GM18867 (cell line): Measurements from ENCODE around the gene DNALI1.
A peak's percentile ranks its signal among the peaks of the same experiment; 100 is the strongest.
"Not testable (repeated sequence)": the region's sequence is repeated elsewhere in the genome, so short reads cannot be mapped to it uniquely, and the experiment has no call there.

Experiments used
- ATAC-seq: cut with Tn5 transposase; IDR thresholded peaks from one replicate; pipeline ENCODE4 v1.9.1; 2021; ENCODE audit warnings: mild to moderate bottlenecking, moderate library complexity; ENCODE audit not compliant: unreplicated experiment

Gene DNALI1

DNA sequence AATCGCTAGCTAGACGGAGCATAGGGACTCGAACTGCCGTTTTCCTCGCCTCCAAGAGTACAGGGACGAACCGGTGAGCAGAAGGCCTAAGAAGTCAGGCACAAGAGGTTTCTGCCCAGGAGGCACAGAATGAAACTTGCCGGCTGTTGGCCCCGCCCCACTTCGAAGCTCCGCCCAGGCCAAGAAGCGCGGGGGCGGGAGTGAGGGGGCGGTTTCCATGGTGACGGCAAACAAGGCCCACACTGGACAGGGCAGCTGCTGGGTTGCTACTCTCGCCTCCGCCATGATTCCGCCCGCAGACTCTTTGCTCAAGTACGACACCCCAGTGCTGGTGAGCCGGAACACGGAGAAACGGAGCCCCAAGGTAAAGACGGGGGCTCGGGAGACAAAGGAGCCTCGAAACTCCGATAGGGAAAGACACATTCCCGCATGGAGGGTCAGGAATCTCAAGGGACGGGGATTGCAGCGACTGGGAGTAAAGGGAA, at the start of gene DNALI1:
TSS of gene DNALI1 (plus strand) at position 229 of the 485 bp plus-strand sequence. CDS start at position 284, 55 bp downstream.
- no peak for ATAC-seq

DNA sequence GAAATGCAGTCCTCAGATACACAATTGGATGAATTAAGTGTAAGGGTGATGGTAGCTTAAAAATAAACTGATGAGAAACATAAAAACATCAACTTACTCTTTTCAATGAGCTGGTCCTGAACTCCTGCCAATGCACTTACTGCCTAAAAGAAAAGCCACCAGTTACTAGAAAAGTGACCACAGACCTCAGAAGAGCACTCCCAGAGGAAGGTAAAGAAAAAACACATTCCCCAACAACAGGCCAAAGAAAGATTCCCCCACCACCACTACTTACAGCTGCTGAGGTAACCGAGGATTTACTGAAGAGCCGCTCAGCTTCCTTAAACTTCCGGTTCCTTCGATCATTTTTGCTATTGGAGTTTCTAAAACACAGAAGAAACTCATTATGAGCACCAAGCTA, 47.6 kb upstream of the DNALI1 start:
- ATAC-seq: no peak

DNA sequence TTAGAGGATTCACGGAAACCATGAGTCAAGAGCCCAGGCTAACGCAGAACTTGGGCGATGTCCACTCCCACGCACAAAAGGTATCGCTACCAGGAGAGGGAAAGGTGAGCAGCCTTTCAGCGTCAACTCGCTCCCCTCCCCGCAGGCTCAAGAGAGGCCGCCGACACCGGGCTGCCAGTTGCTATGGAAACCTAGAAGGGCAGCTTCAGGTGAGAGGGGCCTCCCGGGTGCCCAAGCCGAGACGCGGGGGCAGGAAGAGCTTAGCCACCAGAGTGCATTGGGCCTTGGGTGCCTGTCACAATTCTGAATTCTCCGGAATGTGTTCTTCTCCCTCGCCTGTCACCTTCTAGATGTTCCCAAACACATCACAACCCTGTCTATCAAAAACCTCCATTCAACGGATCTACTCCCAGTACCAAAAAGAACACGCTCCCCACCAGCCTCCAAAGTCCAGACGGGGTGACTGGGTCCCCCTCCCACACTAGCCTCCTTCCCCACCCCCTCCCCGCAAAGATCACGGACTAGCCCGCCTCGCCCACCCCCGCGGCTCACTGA, 42.9 kb upstream of the DNALI1 start:
- no peak for ATAC-seq

DNA sequence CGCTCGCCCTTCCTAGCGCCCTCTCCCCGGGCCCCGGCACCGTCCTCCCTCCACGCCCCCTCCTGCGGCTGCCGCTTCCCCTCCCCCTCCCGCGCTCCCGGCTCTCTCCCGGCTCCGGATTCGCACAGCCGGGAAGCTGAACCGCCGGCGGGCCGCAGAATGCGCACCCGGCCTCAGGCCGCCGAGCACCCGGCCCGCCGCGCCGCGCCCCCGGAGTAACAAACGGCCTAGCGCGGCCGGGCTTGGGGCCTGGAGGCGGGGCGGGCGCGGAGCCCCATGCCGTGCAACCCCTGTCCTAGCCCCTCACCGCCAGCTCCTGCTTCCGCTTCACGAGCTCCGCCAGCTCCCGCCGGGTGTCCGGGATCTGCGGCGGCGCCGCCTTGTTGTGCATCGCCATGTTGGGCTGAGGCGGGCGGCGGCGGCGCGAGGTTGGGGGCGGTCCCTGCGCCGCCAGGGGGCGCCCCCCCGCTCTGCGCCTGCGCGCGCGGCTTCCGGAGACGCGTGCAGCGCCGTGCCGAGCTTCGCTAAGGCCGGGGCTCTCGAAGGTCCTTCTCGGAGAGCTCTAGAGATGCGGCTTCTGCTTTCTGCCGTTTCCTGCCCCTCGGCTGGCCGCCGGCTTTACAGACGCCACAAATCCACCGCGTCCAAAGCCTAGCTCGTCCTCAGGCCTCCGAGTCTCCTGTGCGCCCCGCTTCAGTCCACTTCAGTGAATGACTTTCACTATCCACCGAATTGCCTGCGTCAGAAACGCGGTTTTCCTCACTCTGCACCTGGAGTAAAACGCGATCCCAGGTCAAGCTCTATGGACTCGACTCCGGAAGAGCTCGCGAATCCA, 42.2 kb upstream of the DNALI1 start, which contains the start of gene MEAF6:
TSS of gene MEAF6 (minus strand) at position 417 of the 835 bp plus-strand sequence. CDS start at position 397, 20 bp downstream.
- ATAC-seq: peak; percentile 87

DNA sequence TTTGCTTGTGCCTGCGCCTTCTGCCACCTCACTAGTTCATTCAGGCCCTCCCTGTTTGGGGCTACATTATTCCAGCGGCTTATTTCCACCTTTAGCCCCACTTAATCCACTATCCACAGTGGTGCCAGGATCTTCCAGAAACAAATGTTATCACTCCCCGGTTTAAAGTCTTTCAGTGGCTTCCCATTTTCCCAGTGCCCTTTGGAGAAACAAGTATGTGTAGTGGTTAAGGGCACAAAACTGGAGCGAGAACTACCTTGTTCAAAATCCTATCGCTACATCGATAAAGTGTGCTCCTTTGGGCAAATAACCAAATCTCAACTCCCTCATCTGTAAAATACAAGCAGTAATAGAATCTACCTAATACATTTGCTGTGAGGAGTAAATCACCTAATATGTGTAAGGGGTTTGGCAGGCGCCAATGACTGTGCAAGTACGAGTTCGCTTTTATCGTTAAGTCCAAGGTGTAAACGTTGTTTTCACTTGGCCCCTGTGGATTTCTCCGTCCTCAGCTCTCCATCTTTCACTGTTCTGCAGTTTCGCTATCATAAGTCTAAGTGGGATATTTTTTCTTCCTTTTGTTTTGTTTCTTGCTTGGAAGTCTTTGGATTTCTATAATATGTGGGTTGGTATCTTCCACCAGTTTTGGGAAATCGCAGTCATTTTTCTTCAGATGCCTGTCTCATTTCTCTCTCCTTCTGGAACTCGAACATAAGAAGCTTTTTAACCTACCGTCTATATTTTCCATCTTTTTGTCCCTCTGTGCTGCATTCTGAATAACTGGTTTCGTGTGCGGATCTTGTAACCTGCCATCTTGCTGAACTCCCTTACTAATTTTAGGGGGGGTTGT, 41.3 kb upstream of the DNALI1 start:
- ATAC-seq: no peak

DNA sequence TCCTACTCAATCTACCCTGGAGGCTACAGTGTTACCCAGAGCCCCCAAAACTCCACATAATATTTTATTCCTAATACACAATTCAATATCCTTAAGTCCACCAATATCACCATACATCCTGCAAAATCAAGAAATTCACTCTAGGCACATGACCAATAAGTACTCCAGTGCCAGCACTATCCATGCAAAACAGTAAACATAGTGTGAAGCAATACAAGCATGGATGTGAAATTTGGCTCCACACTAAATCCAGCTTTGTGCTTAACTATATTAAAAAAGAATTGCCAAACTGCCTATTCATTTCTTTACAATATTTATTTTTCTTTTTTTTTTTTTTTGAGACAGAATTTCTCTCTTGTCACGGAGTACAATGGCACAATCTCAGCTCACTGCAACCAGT, 39.2 kb upstream of the DNALI1 start:
- ATAC-seq: no peak

DNA sequence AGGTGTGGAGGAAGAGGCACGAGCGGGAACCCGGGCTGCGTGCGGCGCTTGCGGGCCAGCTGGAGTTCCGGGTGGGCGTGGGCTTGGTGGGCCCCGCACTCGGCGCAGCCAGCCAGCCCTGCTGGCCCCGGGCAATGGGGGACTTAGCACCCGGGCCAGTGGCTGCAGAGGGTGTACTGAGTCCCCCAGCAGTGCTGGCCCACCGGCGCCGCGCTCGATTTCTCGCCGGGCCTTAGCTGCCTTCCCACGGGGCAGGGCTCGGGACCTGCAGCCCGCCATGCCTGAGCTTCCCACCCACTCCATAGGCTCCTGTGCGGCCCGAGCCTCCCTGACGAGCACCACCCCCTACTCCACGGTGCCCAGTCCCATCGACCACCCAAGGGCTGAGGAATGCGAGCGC, 38.5 kb upstream of the DNALI1 start:
- ATAC-seq: not testable (repeated sequence)

DNA sequence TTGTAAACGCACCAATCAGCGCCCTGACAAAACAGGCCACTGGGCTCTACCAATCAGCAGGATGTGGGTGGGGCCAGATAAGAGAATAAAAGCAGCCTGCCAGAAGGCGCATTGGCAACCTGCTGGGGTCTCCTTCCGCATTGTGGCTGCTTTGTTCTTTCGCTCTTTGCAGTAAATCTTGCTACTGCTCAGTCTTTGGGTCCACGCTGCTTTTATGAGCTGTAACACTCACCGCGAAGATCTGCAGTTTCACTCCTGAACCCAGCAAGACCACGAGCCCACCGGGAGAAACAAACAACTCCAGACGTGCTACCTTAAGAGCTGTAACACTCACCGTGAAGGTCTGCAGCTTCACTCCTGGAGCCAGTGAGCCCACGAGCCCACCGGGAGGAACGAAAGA, 37.8 kb upstream of the DNALI1 start:
- ATAC-seq: not testable (repeated sequence)

DNA sequence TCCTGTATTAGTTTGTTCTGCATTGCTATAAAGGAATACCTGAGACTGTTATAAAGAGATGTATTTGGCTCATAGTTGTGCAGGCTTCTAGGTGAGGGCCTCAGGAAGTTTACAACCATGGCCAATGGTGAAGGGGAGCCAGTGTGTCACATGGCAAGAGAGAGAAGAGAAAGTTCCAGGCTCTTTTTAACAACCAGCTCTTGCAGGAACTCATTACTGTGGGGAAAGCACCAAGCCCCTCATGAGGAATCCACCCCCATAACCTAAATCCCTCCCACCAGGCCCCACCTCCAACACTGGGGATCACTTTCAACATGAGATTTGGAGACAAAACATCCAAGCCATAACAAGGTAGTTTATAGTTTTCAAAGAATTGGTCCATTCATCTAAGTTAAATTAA, 37.1 kb upstream of the DNALI1 start:
- ATAC-seq: no peak

DNA sequence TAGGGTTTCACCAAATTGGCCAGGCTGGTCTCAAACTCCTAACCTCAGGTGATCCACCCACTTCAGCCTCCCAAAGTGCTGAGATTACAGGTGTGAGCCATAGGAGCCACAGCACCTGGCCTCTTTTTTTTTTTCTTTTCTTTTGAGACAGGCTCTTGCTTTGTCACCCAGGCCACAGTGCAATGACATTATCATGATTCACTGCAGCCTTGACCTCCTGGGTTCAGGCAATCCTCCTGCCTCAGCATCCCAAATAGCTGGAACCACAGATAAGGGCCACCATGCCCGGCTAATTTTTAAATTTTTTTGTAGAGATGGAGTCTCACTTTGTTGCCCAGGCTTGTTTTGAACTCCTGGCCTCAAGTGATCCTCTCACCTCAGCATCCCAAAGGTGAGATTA, 26.9 kb upstream of the DNALI1 start:
- not testable (repeated sequence) for ATAC-seq

DNA sequence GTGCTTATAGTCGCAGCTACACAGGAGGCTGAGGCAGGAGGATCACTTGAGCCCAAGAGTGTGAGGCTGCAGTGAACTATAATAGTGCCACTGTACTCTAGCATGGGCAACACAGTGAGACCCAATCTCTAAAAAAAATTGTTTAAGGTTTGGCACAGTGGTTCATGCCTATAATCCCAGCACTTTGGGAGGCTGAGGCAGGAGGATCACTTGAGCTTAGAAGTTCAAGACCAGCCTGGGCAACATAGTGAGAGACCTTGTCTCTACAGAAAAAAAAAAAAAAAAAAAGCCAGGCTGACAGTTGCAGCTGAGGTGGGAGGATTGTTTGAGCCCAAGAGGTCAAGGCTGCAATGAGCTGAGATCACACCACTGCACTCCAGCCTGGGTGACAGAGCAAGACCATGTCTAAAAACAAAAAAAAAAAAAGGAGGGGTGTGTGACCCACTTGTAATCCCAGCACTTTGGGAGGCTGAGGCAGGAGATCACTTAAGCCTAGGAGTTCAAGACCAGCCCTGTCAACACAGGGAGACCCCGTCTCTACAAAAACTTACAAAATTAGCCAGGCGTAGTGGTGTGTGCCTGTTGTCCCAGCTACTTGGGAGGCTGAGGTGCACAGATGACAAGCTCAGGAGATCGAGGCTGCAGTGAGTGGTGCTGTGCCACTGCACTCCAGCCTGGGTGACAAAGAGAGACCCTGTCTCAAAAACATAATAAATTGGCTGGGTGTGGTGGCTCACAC, 24.2 kb upstream of the DNALI1 start:
- not testable (repeated sequence) for ATAC-seq

DNA sequence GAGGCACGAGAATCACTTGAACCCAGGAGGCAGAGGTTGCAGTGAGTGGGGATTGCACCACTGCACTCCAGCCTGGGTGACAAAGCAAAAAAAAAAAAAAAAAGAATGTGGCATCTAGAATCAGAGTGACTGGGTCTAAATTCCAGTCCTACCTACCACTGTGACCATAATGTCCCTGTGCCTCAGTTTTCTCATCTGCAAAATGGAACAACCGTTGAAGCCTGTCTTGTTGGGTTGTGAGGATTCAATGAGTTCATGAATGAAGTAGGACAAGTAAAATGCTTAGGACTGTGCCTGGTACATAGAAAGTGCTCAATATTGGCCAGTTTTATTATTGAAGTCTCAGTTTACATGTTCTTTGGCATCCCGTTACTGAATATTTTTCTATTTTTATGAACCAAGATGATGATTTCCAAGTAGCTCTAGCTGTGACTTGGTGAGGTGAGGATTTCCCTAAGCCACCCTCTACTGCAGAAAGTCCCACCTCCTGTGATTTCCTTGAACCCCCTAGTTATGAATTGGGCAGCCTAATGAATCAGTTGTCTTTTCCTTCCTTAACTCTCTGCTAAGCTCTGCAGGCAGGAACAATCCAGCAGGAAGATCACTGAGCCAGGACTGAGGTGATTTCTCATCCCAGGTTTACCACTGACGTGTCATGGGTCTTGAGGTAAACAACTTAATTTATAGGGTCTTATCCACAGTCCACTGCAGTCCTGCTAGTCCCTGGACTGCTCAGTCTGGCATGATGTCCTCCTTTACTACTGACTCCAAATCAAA, 23.2 kb upstream of the DNALI1 start:
- no peak for ATAC-seq

DNA sequence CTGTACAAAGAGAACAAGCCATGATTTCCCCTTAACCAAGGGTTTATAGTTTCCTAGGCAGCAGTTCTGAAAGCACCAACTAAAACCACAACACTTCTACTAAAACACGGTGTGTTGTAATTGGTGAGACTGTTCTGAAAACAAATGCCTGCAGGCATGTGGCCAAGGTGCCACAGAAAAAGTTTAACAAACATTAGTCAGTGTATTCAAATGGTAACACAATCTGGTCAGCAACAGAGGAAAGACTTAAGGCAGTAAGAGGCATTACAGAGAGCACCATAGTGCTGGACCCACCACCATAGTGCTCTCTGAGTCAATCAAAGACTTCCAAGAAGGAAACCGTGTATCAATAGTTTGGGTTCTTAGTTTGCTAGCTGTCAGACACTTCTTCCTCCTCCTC, 19.4 kb upstream of the DNALI1 start:
- no peak for ATAC-seq

DNA sequence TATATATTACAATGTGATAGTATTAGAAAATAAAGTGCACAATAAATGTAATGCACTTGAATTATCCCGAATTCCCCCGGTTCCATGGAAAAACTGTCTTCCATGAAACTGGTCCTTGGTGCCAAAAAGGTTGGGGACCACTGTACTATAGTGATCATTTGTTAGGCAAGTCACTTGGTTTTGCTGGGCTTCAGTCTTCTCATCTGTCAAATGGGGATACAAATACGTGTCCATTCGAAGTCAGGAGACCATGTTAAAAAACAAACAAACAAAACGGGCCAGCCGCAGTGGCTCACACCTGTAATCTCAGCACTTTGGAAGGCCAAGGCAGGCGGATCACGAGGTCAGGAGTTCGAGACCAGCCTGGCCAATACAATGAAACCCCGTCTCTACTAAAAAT, 17.6 kb upstream of the DNALI1 start:
- not testable (repeated sequence) for ATAC-seq

DNA sequence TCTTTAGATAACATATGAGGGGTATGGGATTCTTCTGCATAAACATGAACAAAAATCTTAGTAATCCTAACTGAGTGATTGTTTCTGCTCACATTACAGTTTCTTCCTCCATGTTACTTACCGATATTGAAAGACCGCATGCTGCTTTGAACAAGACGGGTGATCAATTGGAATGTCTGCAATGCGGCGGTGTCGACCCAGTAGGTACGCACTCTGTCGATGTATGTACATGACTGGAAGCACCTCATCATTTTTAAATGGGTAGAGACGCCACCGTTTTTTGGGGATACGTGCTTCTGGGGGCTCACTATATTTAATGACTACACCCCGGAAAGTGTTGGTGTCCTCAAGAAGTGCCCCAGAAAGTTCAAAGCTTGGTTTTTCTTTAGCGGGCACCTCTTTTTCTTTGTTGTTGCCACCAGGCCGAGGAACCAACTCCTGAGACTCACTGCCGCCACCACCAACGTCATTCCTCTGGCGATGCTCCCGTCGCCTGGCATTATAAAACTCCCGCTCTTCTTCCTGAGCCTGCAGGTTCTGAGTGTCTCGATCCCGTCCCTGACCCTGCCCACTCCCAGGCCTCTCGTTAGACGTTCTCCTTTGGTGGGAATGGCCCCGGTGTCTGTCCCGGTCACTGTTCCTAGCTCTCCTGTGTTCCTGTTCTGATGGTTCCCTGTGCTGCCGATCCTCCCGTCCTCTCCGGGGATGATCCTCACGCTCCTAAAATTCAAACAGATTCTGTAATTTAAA, 16.5 kb upstream of the DNALI1 start:
- no peak for ATAC-seq

DNA sequence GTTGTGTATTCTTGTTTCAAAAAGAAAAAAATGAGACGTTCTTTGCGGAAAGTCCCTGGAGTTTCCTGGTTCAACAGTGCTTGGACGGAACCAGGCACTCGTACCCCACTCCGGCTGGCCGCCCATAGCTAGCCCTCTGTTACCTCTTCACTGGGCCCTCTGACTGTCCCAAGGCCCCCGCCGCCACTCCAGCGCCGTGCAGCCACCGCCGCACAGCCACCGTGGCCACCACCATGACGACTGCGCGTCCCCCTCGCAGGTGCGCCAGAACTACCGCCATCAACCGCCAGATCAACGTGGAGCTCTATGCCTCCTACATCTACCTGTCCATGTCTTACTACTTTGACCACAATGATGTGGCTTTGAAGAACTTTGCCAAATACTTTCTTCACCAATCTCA, 12.2 kb upstream of the DNALI1 start:
- ATAC-seq: no peak

DNA sequence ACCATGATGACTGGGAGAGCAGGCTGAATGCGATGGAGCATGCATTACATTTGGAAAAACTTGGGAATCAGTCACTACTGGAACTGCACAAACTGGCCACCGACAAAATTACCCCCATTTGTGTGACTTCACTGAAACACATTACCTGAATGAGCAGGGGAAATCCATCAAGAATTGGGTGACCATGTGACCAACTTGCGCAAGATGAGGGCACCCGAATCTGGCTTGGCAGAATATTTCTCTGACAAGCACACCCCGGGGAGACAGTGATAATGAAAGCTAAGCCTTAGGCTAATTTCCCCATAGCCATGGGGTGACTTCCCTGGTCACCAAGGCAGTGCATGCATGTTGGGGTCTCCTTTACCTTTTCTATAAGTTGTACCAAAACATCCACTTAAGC, 11.7 kb upstream of the DNALI1 start:
- ATAC-seq: no peak

DNA sequence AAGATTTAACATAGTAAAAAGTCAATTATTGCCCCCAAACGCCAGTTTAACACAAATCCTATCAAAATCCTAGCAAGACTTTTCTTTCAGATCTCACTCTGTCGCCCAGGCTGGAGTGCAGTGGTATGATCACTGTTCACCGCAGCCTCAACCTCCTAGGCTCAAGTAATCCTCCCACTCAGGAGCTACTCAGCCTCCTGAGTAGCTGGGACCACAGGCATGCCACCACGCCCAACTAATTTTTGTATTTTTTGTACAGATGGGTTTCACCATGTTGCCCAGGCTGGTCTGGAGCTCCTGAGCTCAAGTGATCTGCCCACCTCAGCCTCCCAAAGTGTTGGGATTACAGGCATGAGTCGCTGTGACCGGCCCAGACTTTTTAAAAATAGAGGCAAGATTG, 7.4 kb upstream of the DNALI1 start:
- ATAC-seq: no peak

DNA sequence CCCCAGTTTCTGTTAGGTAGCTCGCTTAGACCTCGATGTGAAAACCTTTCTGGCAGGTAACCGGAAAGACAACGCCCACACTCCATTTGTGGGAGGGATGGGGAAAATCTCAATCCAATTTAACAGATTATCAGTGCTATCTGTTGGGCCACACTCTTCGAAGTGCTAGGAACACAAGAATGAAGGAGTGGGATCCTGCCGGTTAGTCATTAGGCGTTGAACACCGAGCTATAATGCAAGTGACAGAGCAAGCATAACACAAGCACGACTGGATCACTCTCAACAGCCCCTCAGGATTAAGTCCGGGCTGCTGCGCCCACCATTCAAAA, 3.2 kb upstream of the DNALI1 start:
- no peak for ATAC-seq
